Keratinocyte (primary cell): ENCODE measurements around the gene ZNF254. TPM values are rescaled to one million over a fixed set of nuclear protein-coding genes. Genes with fewer than 3 reads are reported as not detected.

Experiments
- DNase-seq: peaks from one replicate; pipeline ENCODE4 v3.0.0-alpha.2; 2011; ENCODE audit warnings: low read depth, missing footprints, low spot score
- FAIRE-seq: peaks from 2 replicates; lab custom pipeline; 2011; peaks lifted over from hg19 to GRCh38; lab: Jason Lieb, UNC
- H2AFZ ChIP-seq: 2 replicates; pipeline ENCODE4 v1.6.0; 2012; ENCODE audit warnings: low read length, control low read depth, inconsistent platforms; ENCODE audit not compliant: control insufficient read depth
- H3K27ac ChIP-seq: 2 replicates; pipeline ENCODE4 v1.5.1; 2011; ENCODE audit warnings: low read length; ENCODE audit not compliant: control insufficient read depth, insufficient read depth
- H3K27me3 ChIP-seq: 3 replicates; pipeline ENCODE4 v1.6.0; 2011; ENCODE audit warnings: low read length; ENCODE audit not compliant: control insufficient read depth, insufficient read depth; ENCODE audit errors: extremely low read depth
- H3K36me3 ChIP-seq, 2 experiments: 2 replicates in 1 of 2; 3 replicates in 1 of 2; pipeline ENCODE4 v1.5.1; 2011; ENCODE audit warnings: low read length in 2 of 2, mild to moderate bottlenecking in 1 of 2; ENCODE audit not compliant: control insufficient read depth in 2 of 2, insufficient read depth in 2 of 2; ENCODE audit errors: extremely low read depth in 1 of 2
- H3K4me1 ChIP-seq: 3 replicates; pipeline ENCODE4 v1.5.1; 2011; ENCODE audit warnings: low read length; ENCODE audit not compliant: control insufficient read depth, insufficient read depth; ENCODE audit errors: extremely low read depth
- H3K4me2 ChIP-seq: 3 replicates; pipeline ENCODE4 v1.6.0; 2011; ENCODE audit warnings: low read depth, low read length; ENCODE audit not compliant: control insufficient read depth, insufficient read depth; ENCODE audit errors: extremely low read depth
- H3K4me3 ChIP-seq, 3 experiments: fragments of 200-600 bp in 1 of 3; sonication (generic) in 1 of 3; 2 replicates in 2 of 3; 3 replicates in 1 of 3; pipeline ENCODE4 v1.5.1; 2011 to 2016; ENCODE audit warnings: low read length in 3 of 3, mild to moderate bottlenecking in 3 of 3, control low read depth in 2 of 3, inconsistent platforms in 1 of 3, low read depth in 1 of 3, mixed read lengths in 1 of 3, mixed run types in 1 of 3, moderate library complexity in 1 of 3; ENCODE audit not compliant: control insufficient read depth in 2 of 3, insufficient read depth in 2 of 3; ENCODE audit errors: extremely low read depth in 1 of 3
- H3K79me2 ChIP-seq: 2 replicates; pipeline ENCODE4 v1.6.0; 2012; ENCODE audit warnings: low read length; ENCODE audit not compliant: control insufficient read depth, insufficient read depth
- H3K9ac ChIP-seq: 3 replicates; pipeline ENCODE4 v1.6.0; 2011; ENCODE audit warnings: low read length; ENCODE audit not compliant: control insufficient read depth, insufficient read depth; ENCODE audit errors: extremely low read depth
- H3K9me1 ChIP-seq: 3 replicates; pipeline ENCODE4 v1.6.0; 2011; ENCODE audit warnings: low read length; ENCODE audit not compliant: control insufficient read depth, insufficient read depth; ENCODE audit errors: extremely low read depth
- H3K9me3 ChIP-seq: 2 replicates; pipeline ENCODE4 v1.5.1; 2012; ENCODE audit warnings: low read depth, low read length; ENCODE audit not compliant: control insufficient read depth
- H4K20me1 ChIP-seq: 3 replicates; pipeline ENCODE4 v1.6.0; 2011; ENCODE audit warnings: low read length; ENCODE audit not compliant: control insufficient read depth, insufficient read depth; ENCODE audit errors: extremely low read depth
- CTCF ChIP-seq, 3 experiments: IDR thresholded peaks in 1 of 3; conservative IDR thresholded peaks in 1 of 3; optimal IDR thresholded peaks in 1 of 3; 2 replicates in 2 of 3; 3 replicates in 1 of 3; pipeline versions ENCODE3 to v1.5.1; 2011; ENCODE audit warnings: low read length in 3 of 3, mild to moderate bottlenecking in 3 of 3, moderate library complexity in 2 of 3, control low read depth in 1 of 3, inconsistent platforms in 1 of 3; ENCODE audit not compliant: insufficient read depth in 2 of 3; ENCODE audit errors: extremely low read depth in 1 of 3
- EZH2 ChIP-seq: IDR thresholded peaks from one replicate; pipeline ENCODE4 v1.6.1; 2012; ENCODE audit warnings: inconsistent platforms, mild to moderate bottlenecking, low read length, moderate library complexity
- dilution Hi-C: fragments of 300-500 bp; cut with MboI; formaldehyde crosslinking; loops from one replicate; pipeline ENCODE4 v1.7.0; 2020; ENCODE audit warnings: low sequenced_read_pairs; ENCODE audit not compliant: extremely low pct_ligation_motif_present
- polyA plus RNA-seq, 5 experiments: library from polyadenylated mRNA; depleted of rRNA in 3 of 5; stranded (reverse) in 3 of 5; stranded (forward) in 1 of 5; unstranded in 1 of 5; fragments of >200 nt; gene quantifications; 1 replicate in 1 of 5; 2 replicates in 3 of 5; 3 replicates in 1 of 5; pipeline versions ENCODE4 v1.2.1 to v1.2.3, GENCODE V29; 2011 to 2012; ENCODE audit warnings: missing spikeins in 2 of 5, low read depth in 1 of 5, low replicate concordance in 1 of 5

Gene ZNF254
- polyA plus RNA-seq, 1 donor (not counting 4 experiments of a cell fraction or from before 2014, with no cell fraction given) = 5.7 TPM

GRCh38 chr19:24054044-24054935, 32.7 kb upstream of the ZNF254 start:
- Histone ChIP-seq H3K27me3 (no peaks in the 10 kb centered on the region), H4K20me1 (no peaks in the 10 kb centered on the region), H3K9me3 (no peaks in the 10 kb centered on the region), H3K79me2 (no peaks in the 10 kb centered on the region), H3K4me3 (no peak overlapping the region), H2AFZ (no peak overlapping the region), H3K27ac (peak overlapping the region; percentile 87), H3K4me1 (peaks cover 24% of the 10 kb centered on the region), H3K9ac (peak overlapping the region; percentile 33), H3K36me3 (peaks cover 13 to 14% of the 10 kb centered on the region in 2 experiments), H3K9me1 (no peaks in the 10 kb centered on the region), H3K4me2 (peak overlapping the region; percentile 51)
- dilution Hi-C loops = no loop called here
- no peak for FAIRE-seq
- TF ChIP-seq EZH2 (no peak), CTCF (optimal IDR thresholded peaks at IDR 0.05 in 1 of 3, IDR thresholded peaks at IDR 0.05 in 1 of 3, conservative IDR thresholded peaks at IDR 0.05 in 1 of 3; ENCODE audit: extremely low read depth in 1 of 3, insufficient read depth in 2 of 3, low read length in 3 of 3) (no peak)
- peak; percentile 100 for DNase-seq

GRCh38 chr19:24055548-24055947, 31.4 kb upstream of the ZNF254 start:
- Histone ChIP-seq H3K36me3 (peaks cover 10 to 11% of the 10 kb centered on the region in 2 experiments), H3K9ac (no peak overlapping the region), H3K4me1 (peaks cover 24% of the 10 kb centered on the region), H3K79me2 (no peaks in the 10 kb centered on the region), H3K4me2 (no peak overlapping the region), H2AFZ (no peak overlapping the region), H3K9me3 (no peaks in the 10 kb centered on the region), H3K4me3 (no peak overlapping the region), H3K9me1 (no peaks in the 10 kb centered on the region), H4K20me1 (no peaks in the 10 kb centered on the region), H3K27me3 (no peaks in the 10 kb centered on the region), H3K27ac (no peak overlapping the region)
- dilution Hi-C loops = no loop called here
- DNase-seq (no peak), FAIRE-seq (no peak)
- TF ChIP-seq CTCF (optimal IDR thresholded peaks at IDR 0.05 in 1 of 3, IDR thresholded peaks at IDR 0.05 in 1 of 3, conservative IDR thresholded peaks at IDR 0.05 in 1 of 3; ENCODE audit: extremely low read depth in 1 of 3, insufficient read depth in 2 of 3, low read length in 3 of 3) = no peak
- TF ChIP-seq EZH2 = no peak
